ENCODE results near the gene CNTNAP3B.
"Not testable (repeated sequence)": the region's sequence is repeated elsewhere in the genome, so short reads cannot be mapped to it uniquely, and the experiment has no call there.

The CNTNAP3B gene

GRCh38 chr9:41977965-41978600 is 151.1 kb downstream of the CNTNAP3B start:
- H3K27ac ChIP-seq (ENCODE audit: low read depth in 2 of 2, low read length in 2 of 2); H3K9me3 ChIP-seq (ENCODE audit: control insufficient read depth in 2 of 2, low read length in 2 of 2); H3K27me3 ChIP-seq (ENCODE audit: control insufficient read depth in 2 of 2, insufficient read depth in 2 of 2, low read length in 2 of 2); H3K9ac ChIP-seq (ENCODE audit: low read depth in 1 of 2, low read length in 2 of 2); H3K4me3 ChIP-seq (ENCODE audit: low read length in 2 of 2); H3K36me3 ChIP-seq (ENCODE audit: control insufficient read depth in 2 of 2, insufficient read depth in 2 of 2, low read length in 2 of 2); H3K4me1 ChIP-seq (ENCODE audit: control insufficient read depth in 2 of 2, insufficient read depth in 2 of 2, low read length in 2 of 2): not testable (repeated sequence)

- H3K4me3 ChIP-seq (ENCODE audit: low read length in 2 of 2); H3K36me3 ChIP-seq (ENCODE audit: control insufficient read depth in 2 of 2, insufficient read depth in 2 of 2, low read length in 2 of 2); H3K27me3 ChIP-seq (ENCODE audit: control insufficient read depth in 2 of 2, insufficient read depth in 2 of 2, low read length in 2 of 2); H3K27ac ChIP-seq (ENCODE audit: low read depth in 2 of 2, low read length in 2 of 2); H3K9ac ChIP-seq (ENCODE audit: low read depth in 1 of 2, low read length in 2 of 2); H3K4me1 ChIP-seq (ENCODE audit: control insufficient read depth in 2 of 2, insufficient read depth in 2 of 2, low read length in 2 of 2); H3K9me3 ChIP-seq (ENCODE audit: control insufficient read depth in 2 of 2, low read length in 2 of 2): not testable (repeated sequence)
These were observed 154.3 kb downstream of the CNTNAP3B start for GRCh38 chr9:41974906-41975305.

GRCh38 chr9:41953007-41953406 is 176.2 kb downstream of the CNTNAP3B start:
- not testable (repeated sequence) for H3K9ac ChIP-seq (ENCODE audit: low read depth in 1 of 2, low read length in 2 of 2); H3K36me3 ChIP-seq (ENCODE audit: control insufficient read depth in 2 of 2, insufficient read depth in 2 of 2, low read length in 2 of 2); H3K27ac ChIP-seq (ENCODE audit: low read depth in 2 of 2, low read length in 2 of 2); H3K4me1 ChIP-seq (ENCODE audit: control insufficient read depth in 2 of 2, insufficient read depth in 2 of 2, low read length in 2 of 2); H3K9me3 ChIP-seq (ENCODE audit: control insufficient read depth in 2 of 2, low read length in 2 of 2); H3K4me3 ChIP-seq (ENCODE audit: low read length in 2 of 2); H3K27me3 ChIP-seq (ENCODE audit: control insufficient read depth in 2 of 2, insufficient read depth in 2 of 2, low read length in 2 of 2)

GRCh38 chr9:41941738-41942137 is 187.5 kb downstream of the CNTNAP3B start:
- H3K4me1 ChIP-seq (ENCODE audit: control insufficient read depth in 2 of 2, insufficient read depth in 2 of 2, low read length in 2 of 2); H3K4me3 ChIP-seq (ENCODE audit: low read length in 2 of 2); H3K27me3 ChIP-seq (ENCODE audit: control insufficient read depth in 2 of 2, insufficient read depth in 2 of 2, low read length in 2 of 2); H3K27ac ChIP-seq (ENCODE audit: low read depth in 2 of 2, low read length in 2 of 2); H3K36me3 ChIP-seq (ENCODE audit: control insufficient read depth in 2 of 2, insufficient read depth in 2 of 2, low read length in 2 of 2); H3K9me3 ChIP-seq (ENCODE audit: control insufficient read depth in 2 of 2, low read length in 2 of 2); H3K9ac ChIP-seq (ENCODE audit: low read depth in 1 of 2, low read length in 2 of 2): not testable (repeated sequence)

GRCh38 chr9:41938143-41938542 is 191.1 kb downstream of the CNTNAP3B start:
- H3K4me3 ChIP-seq (ENCODE audit: low read length in 2 of 2); H3K9me3 ChIP-seq (ENCODE audit: control insufficient read depth in 2 of 2, low read length in 2 of 2); H3K9ac ChIP-seq (ENCODE audit: low read depth in 1 of 2, low read length in 2 of 2); H3K36me3 ChIP-seq (ENCODE audit: control insufficient read depth in 2 of 2, insufficient read depth in 2 of 2, low read length in 2 of 2); H3K27ac ChIP-seq (ENCODE audit: low read depth in 2 of 2, low read length in 2 of 2); H3K27me3 ChIP-seq (ENCODE audit: control insufficient read depth in 2 of 2, insufficient read depth in 2 of 2, low read length in 2 of 2); H3K4me1 ChIP-seq (ENCODE audit: control insufficient read depth in 2 of 2, insufficient read depth in 2 of 2, low read length in 2 of 2): not testable (repeated sequence)

GRCh38 chr9:41935727-41936126 is 193.5 kb downstream of the CNTNAP3B start:
- H3K36me3 ChIP-seq (ENCODE audit: control insufficient read depth in 2 of 2, insufficient read depth in 2 of 2, low read length in 2 of 2); H3K27me3 ChIP-seq (ENCODE audit: control insufficient read depth in 2 of 2, insufficient read depth in 2 of 2, low read length in 2 of 2); H3K27ac ChIP-seq (ENCODE audit: low read depth in 2 of 2, low read length in 2 of 2); H3K9ac ChIP-seq (ENCODE audit: low read depth in 1 of 2, low read length in 2 of 2); H3K4me3 ChIP-seq (ENCODE audit: low read length in 2 of 2); H3K9me3 ChIP-seq (ENCODE audit: control insufficient read depth in 2 of 2, low read length in 2 of 2); H3K4me1 ChIP-seq (ENCODE audit: control insufficient read depth in 2 of 2, insufficient read depth in 2 of 2, low read length in 2 of 2): not testable (repeated sequence)

GRCh38 chr9:41929172-41929571 is 200.1 kb downstream of the CNTNAP3B start:
- H3K36me3 ChIP-seq (ENCODE audit: control insufficient read depth in 2 of 2, insufficient read depth in 2 of 2, low read length in 2 of 2); H3K4me3 ChIP-seq (ENCODE audit: low read length in 2 of 2); H3K9me3 ChIP-seq (ENCODE audit: control insufficient read depth in 2 of 2, low read length in 2 of 2); H3K27me3 ChIP-seq (ENCODE audit: control insufficient read depth in 2 of 2, insufficient read depth in 2 of 2, low read length in 2 of 2); H3K27ac ChIP-seq (ENCODE audit: low read depth in 2 of 2, low read length in 2 of 2); H3K9ac ChIP-seq (ENCODE audit: low read depth in 1 of 2, low read length in 2 of 2); H3K4me1 ChIP-seq (ENCODE audit: control insufficient read depth in 2 of 2, insufficient read depth in 2 of 2, low read length in 2 of 2): not testable (repeated sequence)

GRCh38 chr9:41917374-41917773 is 211.9 kb downstream of the CNTNAP3B start:
- not testable (repeated sequence) for H3K4me1 ChIP-seq (ENCODE audit: control insufficient read depth in 2 of 2, insufficient read depth in 2 of 2, low read length in 2 of 2); H3K36me3 ChIP-seq (ENCODE audit: control insufficient read depth in 2 of 2, insufficient read depth in 2 of 2, low read length in 2 of 2); H3K4me3 ChIP-seq (ENCODE audit: low read length in 2 of 2); H3K9me3 ChIP-seq (ENCODE audit: control insufficient read depth in 2 of 2, low read length in 2 of 2); H3K27ac ChIP-seq (ENCODE audit: low read depth in 2 of 2, low read length in 2 of 2); H3K27me3 ChIP-seq (ENCODE audit: control insufficient read depth in 2 of 2, insufficient read depth in 2 of 2, low read length in 2 of 2); H3K9ac ChIP-seq (ENCODE audit: low read depth in 1 of 2, low read length in 2 of 2)

- not testable (repeated sequence) for H3K36me3 ChIP-seq (ENCODE audit: control insufficient read depth in 2 of 2, insufficient read depth in 2 of 2, low read length in 2 of 2); H3K4me1 ChIP-seq (ENCODE audit: control insufficient read depth in 2 of 2, insufficient read depth in 2 of 2, low read length in 2 of 2); H3K27me3 ChIP-seq (ENCODE audit: control insufficient read depth in 2 of 2, insufficient read depth in 2 of 2, low read length in 2 of 2); H3K9ac ChIP-seq (ENCODE audit: low read depth in 1 of 2, low read length in 2 of 2); H3K4me3 ChIP-seq (ENCODE audit: low read length in 2 of 2); H3K9me3 ChIP-seq (ENCODE audit: control insufficient read depth in 2 of 2, low read length in 2 of 2); H3K27ac ChIP-seq (ENCODE audit: low read depth in 2 of 2, low read length in 2 of 2)
These were observed 223.7 kb downstream of the CNTNAP3B start for GRCh38 chr9:41905488-41905887.

- not testable (repeated sequence) for H3K9ac ChIP-seq (ENCODE audit: low read depth in 1 of 2, low read length in 2 of 2); H3K27ac ChIP-seq (ENCODE audit: low read depth in 2 of 2, low read length in 2 of 2); H3K4me3 ChIP-seq (ENCODE audit: low read length in 2 of 2); H3K36me3 ChIP-seq (ENCODE audit: control insufficient read depth in 2 of 2, insufficient read depth in 2 of 2, low read length in 2 of 2); H3K4me1 ChIP-seq (ENCODE audit: control insufficient read depth in 2 of 2, insufficient read depth in 2 of 2, low read length in 2 of 2); H3K9me3 ChIP-seq (ENCODE audit: control insufficient read depth in 2 of 2, low read length in 2 of 2); H3K27me3 ChIP-seq (ENCODE audit: control insufficient read depth in 2 of 2, insufficient read depth in 2 of 2, low read length in 2 of 2)
These were observed 226.5 kb downstream of the CNTNAP3B start for GRCh38 chr9:41902762-41903161.

GRCh38 chr9:41898720-41899343 is 230.4 kb downstream of the CNTNAP3B start:
- H3K27ac ChIP-seq (ENCODE audit: low read depth in 2 of 2, low read length in 2 of 2); H3K9me3 ChIP-seq (ENCODE audit: control insufficient read depth in 2 of 2, low read length in 2 of 2); H3K36me3 ChIP-seq (ENCODE audit: control insufficient read depth in 2 of 2, insufficient read depth in 2 of 2, low read length in 2 of 2); H3K9ac ChIP-seq (ENCODE audit: low read depth in 1 of 2, low read length in 2 of 2); H3K27me3 ChIP-seq (ENCODE audit: control insufficient read depth in 2 of 2, insufficient read depth in 2 of 2, low read length in 2 of 2); H3K4me1 ChIP-seq (ENCODE audit: control insufficient read depth in 2 of 2, insufficient read depth in 2 of 2, low read length in 2 of 2); H3K4me3 ChIP-seq (ENCODE audit: low read length in 2 of 2): not testable (repeated sequence)
